H1 (cell line): ENCODE measurements around the gene MPPED2. TPM values are rescaled to one million over a fixed set of nuclear protein-coding genes. Genes with fewer than 3 reads are reported as not detected.

Source experiments
- CTCF ChIA-PET: fragments of 300-600 bp; sonication (Branson Sonifier 250); formaldehyde crosslinking; loops from one replicate; lab custom pipeline; 2021; ENCODE audit not compliant: partially characterized antibody; lab: Charles Lee
- POLR2A ChIA-PET: fragments of 300-600 bp; sonication (Branson Sonifier 250); formaldehyde crosslinking; loops from one replicate; lab custom pipeline; 2021; ENCODE audit warnings: inconsistent platforms; ENCODE audit not compliant: partially characterized antibody; lab: Charles Lee
- DNase-seq, 2 experiments: peaks; one replicate each; pipeline versions ENCODE4 v3.0.0 to v3.0.0-alpha.2; 2010 to 2022; ENCODE audit warnings: low spot score in 2 of 2, low read depth in 1 of 2, mixed read lengths in 1 of 2
- FAIRE-seq: peaks from 2 replicates; lab custom pipeline; 2011; peaks lifted over from hg19 to GRCh38; lab: Jason Lieb, UNC
- H2AFZ ChIP-seq: 2 replicates; pipeline ENCODE4 v1.8.1; 2012; ENCODE audit warnings: low read length, inconsistent platforms
- H2AK5ac ChIP-seq: 2 replicates; pipeline ENCODE4 v1.6.1; 2013; ENCODE audit warnings: low read depth, low read length
- H2BK120ac ChIP-seq: replicated peaks from 2 replicates; pipeline ENCODE3; 2013; ENCODE audit warnings: low read depth, low read length, inconsistent platforms
- H2BK12ac ChIP-seq: 2 replicates; pipeline ENCODE4 v1.6.1; 2013; ENCODE audit warnings: low read depth, low read length
- H2BK15ac ChIP-seq: 2 replicates; pipeline ENCODE4 v1.6.1; 2013; ENCODE audit warnings: low read length
- H2BK20ac ChIP-seq: 2 replicates; pipeline ENCODE4 v1.6.1; 2013; ENCODE audit warnings: low read length
- H2BK5ac ChIP-seq: 2 replicates; pipeline ENCODE4 v1.6.1; 2013; ENCODE audit warnings: low read depth, low read length
- H3K14ac ChIP-seq: 2 replicates; pipeline ENCODE4 v1.6.1; 2013; ENCODE audit warnings: inconsistent platforms; ENCODE audit not compliant: insufficient read length
- H3K18ac ChIP-seq: 2 replicates; pipeline ENCODE4 v1.6.1; 2013; ENCODE audit warnings: low read length; ENCODE audit errors: extremely low read depth
- H3K23ac ChIP-seq: 2 replicates; pipeline ENCODE4 v1.6.1; 2013; ENCODE audit warnings: inconsistent platforms; ENCODE audit not compliant: insufficient read length
- H3K23me2 ChIP-seq: 2 replicates; pipeline ENCODE4 v1.6.1; 2013; ENCODE audit warnings: low read depth, low read length
- H3K27ac ChIP-seq: 2 replicates; pipeline ENCODE4 v1.6.1; 2011; ENCODE audit warnings: low read depth, low read length, inconsistent platforms
- H3K27me3 ChIP-seq, 4 experiments: replicated peaks in 1 of 4; 1 replicate in 1 of 4; 2 replicates in 3 of 4; pipeline versions ENCODE4 v1.6.1 to v1.8.1; 2011 to 2013; ENCODE audit warnings: low read length in 3 of 4, mild to moderate bottlenecking in 3 of 4, inconsistent platforms in 2 of 4, mixed read lengths in 2 of 4, moderate library complexity in 1 of 4; ENCODE audit not compliant: control insufficient read depth in 3 of 4, insufficient read depth in 3 of 4; ENCODE audit errors: extremely low read depth in 1 of 4
- H3K36me3 ChIP-seq, 4 experiments: 2 replicates each; pipeline versions ENCODE4 v1.6.1 to v1.8.1; 2011 to 2013; ENCODE audit warnings: mild to moderate bottlenecking in 4 of 4, low read length in 3 of 4, moderate library complexity in 2 of 4, control low read depth in 1 of 4, inconsistent platforms in 1 of 4; ENCODE audit not compliant: insufficient read depth in 4 of 4, control insufficient read depth in 2 of 4
- H3K4ac ChIP-seq: replicated peaks from 2 replicates; pipeline ENCODE3; 2013; ENCODE audit warnings: low read length, low read depth, mixed read lengths, inconsistent platforms; ENCODE audit not compliant: insufficient read length
- H3K4me1 ChIP-seq, 4 experiments: replicated peaks in 1 of 4; 1 replicate in 1 of 4; 2 replicates in 3 of 4; pipeline versions ENCODE4 v1.6.1 to v1.8.1; 2011 to 2013; ENCODE audit warnings: low read length in 3 of 4, inconsistent platforms in 2 of 4, mixed read lengths in 1 of 4; ENCODE audit not compliant: insufficient read depth in 4 of 4, control insufficient read depth in 3 of 4
- H3K4me2 ChIP-seq, 2 experiments: 2 replicates each; pipeline versions ENCODE4 v1.6.1 to v1.8.1; 2011 to 2013; ENCODE audit warnings: low read depth in 2 of 2, low read length in 2 of 2, control low read depth in 1 of 2, inconsistent platforms in 1 of 2, mild to moderate bottlenecking in 1 of 2; ENCODE audit not compliant: insufficient read depth in 1 of 2
- H3K4me3 ChIP-seq, 4 experiments: fragments of 200-600, 300-600 bp in 1 of 4; sonication (generic), shearing (Covaris generic), sonication (Bioruptor Twin) in 1 of 4; 2 replicates each; pipeline versions ENCODE4 v1.5.1 to v1.8.1; 2011 to 2016; ENCODE audit warnings: low read length in 4 of 4, low read depth in 3 of 4, control low read depth in 2 of 4, inconsistent platforms in 2 of 4, mild to moderate bottlenecking in 2 of 4, mixed read lengths in 1 of 4, moderate library complexity in 1 of 4; ENCODE audit not compliant: insufficient read depth in 2 of 4; ENCODE audit errors: extremely low read depth in 1 of 4
- H3K56ac ChIP-seq: replicated peaks from 2 replicates; pipeline ENCODE3; 2013; ENCODE audit warnings: low read depth, mild to moderate bottlenecking, mixed read lengths, low read length, inconsistent platforms; ENCODE audit not compliant: insufficient read length
- H3K79me1 ChIP-seq: 2 replicates; pipeline ENCODE4 v1.6.1; 2013; ENCODE audit warnings: low read depth, low read length, control low read depth
- H3K79me2 ChIP-seq, 2 experiments: 2 replicates each; pipeline versions ENCODE4 v1.6.1 to v1.8.1; 2012 to 2013; ENCODE audit warnings: low read length in 2 of 2, mild to moderate bottlenecking in 2 of 2, inconsistent platforms in 1 of 2; ENCODE audit not compliant: insufficient read depth in 2 of 2, control insufficient read depth in 1 of 2
- H3K9ac ChIP-seq, 4 experiments: replicated peaks in 1 of 4; 1 replicate in 1 of 4; 2 replicates in 3 of 4; pipeline versions ENCODE4 v1.6.1 to v1.8.1; 2011 to 2013; ENCODE audit warnings: low read depth in 3 of 4, low read length in 3 of 4, control low read depth in 2 of 4, mild to moderate bottlenecking in 2 of 4, moderate library complexity in 2 of 4, inconsistent platforms in 1 of 4; ENCODE audit errors: extremely low read depth in 1 of 4
- H3K9me3 ChIP-seq, 2 experiments: 2 replicates each; pipeline versions ENCODE4 v1.6.1 to v1.8.1; 2012 to 2013; ENCODE audit warnings: mild to moderate bottlenecking in 2 of 2, moderate library complexity in 2 of 2, control low read depth in 1 of 2, inconsistent platforms in 1 of 2, low read depth in 1 of 2, low read length in 1 of 2, mixed read lengths in 1 of 2; ENCODE audit not compliant: insufficient read depth in 2 of 2
- H4K20me1 ChIP-seq, 2 experiments: replicated peaks in 1 of 2; 2 replicates each; pipeline versions ENCODE3 to v1.8.1; 2011 to 2013; ENCODE audit warnings: inconsistent platforms in 2 of 2, low read length in 2 of 2, mild to moderate bottlenecking in 1 of 2; ENCODE audit not compliant: insufficient read depth in 2 of 2, control insufficient read depth in 1 of 2
- H4K5ac ChIP-seq: 2 replicates; pipeline ENCODE4 v1.6.1; 2013; ENCODE audit warnings: low read length, low read depth, mixed read lengths, inconsistent platforms; ENCODE audit not compliant: insufficient read length
- H4K8ac ChIP-seq: 2 replicates; pipeline ENCODE4 v1.8.0; 2013; ENCODE audit warnings: mild to moderate bottlenecking, moderate library complexity, low read length, inconsistent platforms; ENCODE audit not compliant: insufficient read depth; ENCODE audit errors: extremely low read depth
- H4K91ac ChIP-seq: replicated peaks from 2 replicates; pipeline ENCODE3; 2013; ENCODE audit warnings: low read length, mixed read lengths, inconsistent platforms; ENCODE audit not compliant: insufficient read length
- ATF3 ChIP-seq: IDR thresholded peaks from 2 replicates; pipeline ENCODE4 v1.6.1; 2011; ENCODE audit warnings: low read depth, mild to moderate bottlenecking, low read length; ENCODE audit not compliant: insufficient read depth
- BCL11A ChIP-seq, 2 experiments: IDR thresholded peaks; one replicate each; pipeline ENCODE4 v1.6.1; 2011; ENCODE audit warnings: low read depth in 2 of 2, low read length in 2 of 2, mild to moderate bottlenecking in 2 of 2
- EGR1 ChIP-seq: IDR thresholded peaks from 2 replicates; pipeline ENCODE4 v1.6.1; 2011; ENCODE audit warnings: low read depth, low read length, borderline replicate concordance
- GABPA ChIP-seq: IDR thresholded peaks from 2 replicates; pipeline ENCODE4 v1.6.1; 2011; ENCODE audit warnings: mild to moderate bottlenecking, low read length, moderate library complexity, borderline replicate concordance; ENCODE audit not compliant: insufficient read depth
- HDAC2 ChIP-seq, 2 experiments: fragments of 300-600 bp in 1 of 2; sonication (generic) in 1 of 2; IDR thresholded peaks; 2 replicates each; pipeline ENCODE4 v1.6.1; 2011 to 2012; ENCODE audit warnings: low read depth in 2 of 2, low read length in 2 of 2, mild to moderate bottlenecking in 2 of 2, moderate library complexity in 2 of 2, borderline replicate concordance in 1 of 2, inconsistent platforms in 1 of 2
- JUND ChIP-seq: IDR thresholded peaks from 2 replicates; pipeline ENCODE4 v1.6.1; 2011; ENCODE audit warnings: mild to moderate bottlenecking, improper control_type of control experiment, low read length
- MAFK ChIP-seq: IDR thresholded peaks from 2 replicates; pipeline ENCODE4 v1.6.1; 2012; ENCODE audit warnings: low read depth, mild to moderate bottlenecking, improper control_type of control experiment, low read length
- NANOG ChIP-seq: IDR thresholded peaks from 2 replicates; pipeline ENCODE4 v1.6.1; 2011; ENCODE audit warnings: low read length, low read depth, mild to moderate bottlenecking, inconsistent platforms; ENCODE audit not compliant: insufficient read depth, poor library complexity, severe bottlenecking
- NRF1 ChIP-seq: IDR thresholded peaks from 2 replicates; pipeline ENCODE4 v1.6.1; 2011; ENCODE audit warnings: mild to moderate bottlenecking, low read depth, low read length, improper control_type of control experiment
- SIRT6 ChIP-seq: IDR thresholded peaks from one replicate; pipeline ENCODE4 v1.7.1; 2012; ENCODE audit warnings: low read length, inconsistent platforms
- TBP ChIP-seq: IDR thresholded peaks from 2 replicates; pipeline ENCODE4 v1.6.1; 2011; ENCODE audit warnings: low read depth, low read length, improper control_type of control experiment
- polyA plus RNA-seq, 7 experiments: library from polyadenylated mRNA; depleted of rRNA in 3 of 7; stranded (reverse) in 5 of 7; unstranded in 2 of 7; fragments of >200 nt in 5 of 7; fragments of 200-250 nt in 2 of 7; gene quantifications; 1 replicate in 5 of 7; 2 replicates in 1 of 7; 4 replicates in 1 of 7; pipeline versions ENCODE4 v1.2.1 to v1.2.3, GENCODE V29; 2011 to 2013; ENCODE audit warnings: missing spikeins in 2 of 7, mixed read lengths in 2 of 7
- total RNA-seq: library from RNA; stranded (reverse); fragmentation: NEBNext Ultra II Directional; extraction: Animal tissue kit (Norgen Biotek cat#: 25700); gene quantifications from 2 replicates; pipeline ENCODE4 v1.2.1, GENCODE V29; 2021
- TF ChIP-seq, protein P1 (sequence below): IDR thresholded peaks from 2 replicates; pipeline ENCODE4 v1.6.1; 2012; ENCODE audit warnings: inconsistent platforms

The MPPED2 gene
- total and polyA plus RNA-seq, 2 of the 8 experiments (the other 6 are each of a cell fraction or from before 2014, with no cell fraction given): 1.3 to 3.5 TPM

DNA sequence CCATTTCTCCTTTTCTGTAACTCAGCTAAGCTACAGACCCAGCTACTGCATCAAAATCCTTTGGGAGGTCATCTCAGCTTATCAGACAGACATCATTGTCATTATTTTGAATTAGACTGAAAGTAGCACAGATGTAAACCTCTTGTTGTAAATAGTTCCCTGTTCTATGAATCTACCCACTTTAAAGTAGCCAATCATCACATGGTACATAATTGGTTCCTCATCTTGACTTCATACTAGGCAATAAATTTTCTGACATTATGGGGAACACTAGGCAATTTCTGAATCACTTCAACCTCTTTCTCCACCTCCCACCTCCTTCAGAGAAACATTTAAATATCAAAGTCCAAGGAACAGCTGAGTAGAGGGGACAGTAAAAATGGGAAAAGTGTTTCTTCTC, 47.9 kb downstream of the MPPED2 start:
- Histone ChIP-seq H3K79me1 (no peaks in the 10 kb centered on the region), H4K8ac (no peak overlapping the region), H3K27ac (no peak overlapping the region), H3K9me3 (no peaks in the 10 kb centered on the region), H3K36me3 (no peaks in the 10 kb centered on the region), H2AFZ (no peak overlapping the region), H3K18ac (no peak overlapping the region), H3K23ac (no peak overlapping the region), H3K9ac (no peak overlapping the region), H2BK120ac (no peak overlapping the region), H4K91ac (no peak overlapping the region), H2AK5ac (no peak overlapping the region), H3K4me2 (no peak overlapping the region), H3K4ac (no peak overlapping the region), H3K27me3 (no peaks in the 10 kb centered on the region), H3K56ac (no peak overlapping the region), H2BK20ac (no peak overlapping the region), H2BK15ac (no peak overlapping the region), H3K14ac (no peak overlapping the region), H2BK5ac (no peak overlapping the region), H3K4me3 (no peak overlapping the region), H3K79me2 (no peaks in the 10 kb centered on the region), H3K23me2 (no peaks in the 10 kb centered on the region), H2BK12ac (no peak overlapping the region), H4K5ac (no peak overlapping the region), H3K4me1 (peaks cover 2 to 6% (median 4%) of the 10 kb centered on the region in 4 experiments; a peak in 3 of 7 replicates), H4K20me1 (no peaks in the 10 kb centered on the region)
- POLR2A ChIA-PET: no interaction called here
- FAIRE-seq: no peak
- DNase-seq: no peak
- CTCF ChIA-PET: no interaction called here
- TF ChIP-seq TBP (no peak), HDAC2 (IDR thresholded peaks at IDR 0.05; ENCODE audit: borderline replicate concordance in 1 of 2, low read depth in 2 of 2, low read length in 2 of 2) (no peak), EGR1 (no peak), ATF3 (no peak), JUND (no peak), MAFK (no peak), BCL11A (IDR thresholded peaks at IDR 0.05; ENCODE audit: low read depth in 2 of 2, low read length in 2 of 2) (no peak), NRF1 (no peak), NANOG (no peak), SIRT6 (no peak), GABPA (no peak)
- TF ChIP-seq, protein P1, sequence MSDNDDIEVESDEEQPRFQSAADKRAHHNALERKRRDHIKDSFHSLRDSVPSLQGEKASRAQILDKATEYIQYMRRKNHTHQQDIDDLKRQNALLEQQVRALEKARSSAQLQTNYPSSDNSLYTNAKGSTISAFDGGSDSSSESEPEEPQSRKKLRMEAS: no peak
